GM19372 (cell line): ENCODE measurements around the gene TTPAL.
"Not testable (repeated sequence)": the region's sequence is repeated elsewhere in the genome, so short reads cannot be mapped to it uniquely, and the experiment has no call there.

ENCODE experiments used
- ATAC-seq: cut with Tn5 transposase; IDR thresholded peaks from one replicate; pipeline ENCODE4 v1.9.1; 2021; ENCODE audit warnings: mild to moderate bottlenecking, low read depth, moderate library complexity; ENCODE audit not compliant: unreplicated experiment

The TTPAL gene

GRCh38 chr20:44467289-44467883 is 8.3 kb upstream of the TTPAL start:
- ATAC-seq, result no peak

GRCh38 chr20:44468044-44468782 is 7.5 kb upstream of the TTPAL start:
- no peak for ATAC-seq

GRCh38 chr20:44470327-44470726 is 5.3 kb upstream of the TTPAL start:
- ATAC-seq, result no peak

GRCh38 chr20:44471481-44471882 is 4.2 kb upstream of the TTPAL start:
- ATAC-seq, result no peak

- not testable (repeated sequence) for ATAC-seq
These were observed 3.4 kb upstream of the TTPAL start for GRCh38 chr20:44472283-44472682.

- ATAC-seq, result no peak
These were observed 341 bp upstream of the TTPAL start for GRCh38 chr20:44475372-44475693.

GRCh38 chr20:44477151-44477550 is 1.5 kb downstream of the TTPAL start:
- no peak for ATAC-seq

GRCh38 chr20:44478206-44478605 is 2.5 kb downstream of the TTPAL start:
- ATAC-seq, result no peak

GRCh38 chr20:44479643-44480042 is 4.0 kb downstream of the TTPAL start:
- ATAC-seq, result no peak

- no peak for ATAC-seq
These were observed 4.4 kb downstream of the TTPAL start for GRCh38 chr20:44480097-44480496.

- no peak for ATAC-seq
These were observed 6.2 kb downstream of the TTPAL start for GRCh38 chr20:44481719-44482416.

GRCh38 chr20:44483112-44483511 is 7.4 kb downstream of the TTPAL start:
- ATAC-seq, result no peak

GRCh38 chr20:44485078-44485829 is 9.6 kb downstream of the TTPAL start:
- ATAC-seq, result no peak

GRCh38 chr20:44485830-44486198 is 10.1 kb downstream of the TTPAL start:
- no peak for ATAC-seq

GRCh38 chr20:44488551-44488950 is 12.9 kb downstream of the TTPAL start:
- no peak for ATAC-seq

- no peak for ATAC-seq
These were observed 13.5 kb downstream of the TTPAL start for GRCh38 chr20:44489223-44489622.

- ATAC-seq, result no peak
These were observed 14.3 kb downstream of the TTPAL start for GRCh38 chr20:44489931-44490330.

- ATAC-seq, result no peak
These were observed 16.1 kb downstream of the TTPAL start for GRCh38 chr20:44491635-44492395.

- ATAC-seq, result no peak
These were observed 18.6 kb downstream of the TTPAL start for GRCh38 chr20:44494266-44494665.

GRCh38 chr20:44494681-44495080 is 19.0 kb downstream of the TTPAL start:
- no peak for ATAC-seq
